Astrocyte of the cerebellum (primary cell): ENCODE results near the gene ZNF579.

Source experiments
- DNase-seq: peaks from one replicate; pipeline ENCODE4 v3.0.0-alpha.2; 2011; ENCODE audit warnings: low read depth
- H3K4me3 ChIP-seq: 2 replicates; pipeline ENCODE4 v1.5.1; 2011; ENCODE audit warnings: mild to moderate bottlenecking, low read depth, low read length, moderate library complexity
- CTCF ChIP-seq: IDR thresholded peaks from 2 replicates; pipeline ENCODE4 v1.5.1; 2012; ENCODE audit warnings: low read length, low read depth, moderate library complexity, mild to moderate bottlenecking; ENCODE audit errors: missing control alignments
- in situ Hi-C: cut with HindIII; loops from 2 replicates; pipeline ENCODE4 v1.10.0; 2017; ENCODE audit warnings: low sequenced_read_pairs

ZNF579 gene

GRCh38 chr19:55529636-55530234 lies 50.9 kb downstream of the ZNF579 start:
- in situ Hi-C loops, result no loop called here
- no peak for DNase-seq
- H3K4me3 ChIP-seq, result no peak overlapping the region
- TF ChIP-seq CTCF, result no peak

GRCh38 chr19:55528030-55528803 lies 52.4 kb downstream of the ZNF579 start:
- H3K4me3 ChIP-seq, result no peak overlapping the region
- in situ Hi-C loops, result no loop called here
- no peak for TF ChIP-seq CTCF
- no peak for DNase-seq

GRCh38 chr19:55527197-55528029 lies 53.2 kb downstream of the ZNF579 start:
- TF ChIP-seq CTCF, result no peak
- DNase-seq, result no peak
- H3K4me3 ChIP-seq, result no peak overlapping the region
- in situ Hi-C loops, result no loop called here
